GM18858 (cell line): ENCODE results near the gene NEBL.

ENCODE experiments used
- ATAC-seq: cut with Tn5 transposase; IDR thresholded peaks from one replicate; pipeline ENCODE4 v1.9.1; 2021; ENCODE audit not compliant: unreplicated experiment

Gene NEBL

DNA sequence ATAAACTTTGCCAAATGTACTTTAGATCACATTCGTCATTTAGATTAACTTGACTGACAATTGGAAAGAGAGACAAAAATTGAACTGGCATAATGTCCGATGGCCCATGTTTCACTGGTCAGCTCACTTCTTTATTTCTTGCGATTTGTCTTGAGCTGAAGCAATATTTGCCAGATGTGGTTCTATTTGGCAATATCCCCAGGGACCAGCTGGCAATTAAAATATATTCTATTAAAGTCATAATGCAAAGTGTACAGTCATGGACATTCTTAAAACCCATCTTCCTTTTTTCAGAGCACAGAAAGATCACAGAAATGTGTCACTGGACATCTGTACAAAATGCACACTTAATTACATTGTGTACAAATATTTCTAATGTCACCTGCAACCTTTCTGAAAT lies 26.3 kb downstream of the NEBL start:
- no peak for ATAC-seq

DNA sequence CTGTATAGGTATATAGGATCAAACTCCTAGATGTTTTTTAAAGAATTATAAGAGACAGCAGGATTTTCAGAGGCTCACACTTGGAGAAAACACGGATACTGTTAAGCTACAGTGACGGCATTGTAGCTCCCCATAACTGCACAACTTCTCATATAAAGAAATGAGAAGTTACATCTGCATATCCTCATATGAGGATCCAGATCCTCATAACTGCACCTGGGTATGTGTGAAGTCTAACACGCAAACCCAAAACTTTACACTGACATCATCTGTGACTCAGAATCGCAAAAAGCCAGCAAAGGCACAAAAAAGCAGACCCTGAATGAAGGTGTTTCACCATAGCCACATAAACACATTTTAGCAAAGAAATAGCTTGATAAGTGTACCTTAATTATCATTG lies 34.1 kb downstream of the NEBL start:
- no peak for ATAC-seq

DNA sequence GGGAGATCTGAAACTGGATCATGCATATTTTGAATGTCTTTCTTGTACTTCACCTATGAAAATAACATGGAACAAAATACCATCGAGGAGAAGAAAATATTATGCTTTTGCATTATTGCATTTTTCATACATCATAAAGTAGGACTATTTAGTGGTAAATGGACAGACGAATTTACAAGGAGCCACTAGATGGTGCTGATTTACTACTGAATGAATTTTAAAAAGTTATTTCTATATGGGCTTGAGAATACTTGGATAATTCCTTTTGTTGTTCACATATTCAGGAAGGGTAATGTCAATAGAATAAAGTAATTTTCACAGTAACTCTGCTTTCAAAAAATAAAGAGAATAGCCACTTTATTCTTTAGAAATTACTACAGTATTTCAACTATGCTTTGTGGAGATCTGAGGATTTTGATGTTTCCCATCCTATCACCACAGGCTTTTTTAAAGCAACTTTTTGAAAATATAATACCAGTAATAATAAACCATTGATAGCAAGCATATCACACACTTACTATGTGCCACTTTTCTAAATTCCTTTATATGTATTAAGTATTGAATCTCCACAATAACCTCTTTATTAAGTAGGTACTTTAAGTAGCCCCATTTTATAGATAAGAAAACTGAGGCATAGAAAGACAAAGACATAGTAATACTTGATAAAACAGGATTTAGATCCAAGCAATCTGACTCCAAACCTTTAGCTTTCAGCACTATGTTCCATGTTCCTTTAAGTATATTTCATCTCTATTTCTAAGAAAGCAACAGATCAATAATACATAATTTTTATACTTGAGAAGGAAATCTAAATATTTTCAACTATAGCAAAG lies 38.6 kb downstream of the NEBL start:
- no peak for ATAC-seq

DNA sequence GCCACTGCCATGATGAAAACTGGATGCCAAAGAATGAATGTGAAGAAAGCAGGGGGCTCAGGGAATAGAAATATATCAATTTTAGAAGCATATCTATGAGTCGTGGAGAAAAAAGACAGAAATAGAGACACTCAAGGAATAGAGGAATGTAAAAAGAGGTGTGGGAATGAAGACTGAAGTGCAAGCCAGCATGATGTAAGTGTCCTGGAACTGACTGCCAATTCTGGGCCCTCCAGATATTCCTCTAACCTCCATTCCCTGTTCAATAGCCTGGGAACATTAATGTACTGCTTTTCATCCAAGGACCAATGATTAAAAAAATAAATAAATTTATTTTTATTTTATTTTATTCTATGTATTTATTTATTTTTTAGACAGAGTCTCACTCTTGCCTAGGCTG lies 40.6 kb downstream of the NEBL start:
- ATAC-seq: no peak

DNA sequence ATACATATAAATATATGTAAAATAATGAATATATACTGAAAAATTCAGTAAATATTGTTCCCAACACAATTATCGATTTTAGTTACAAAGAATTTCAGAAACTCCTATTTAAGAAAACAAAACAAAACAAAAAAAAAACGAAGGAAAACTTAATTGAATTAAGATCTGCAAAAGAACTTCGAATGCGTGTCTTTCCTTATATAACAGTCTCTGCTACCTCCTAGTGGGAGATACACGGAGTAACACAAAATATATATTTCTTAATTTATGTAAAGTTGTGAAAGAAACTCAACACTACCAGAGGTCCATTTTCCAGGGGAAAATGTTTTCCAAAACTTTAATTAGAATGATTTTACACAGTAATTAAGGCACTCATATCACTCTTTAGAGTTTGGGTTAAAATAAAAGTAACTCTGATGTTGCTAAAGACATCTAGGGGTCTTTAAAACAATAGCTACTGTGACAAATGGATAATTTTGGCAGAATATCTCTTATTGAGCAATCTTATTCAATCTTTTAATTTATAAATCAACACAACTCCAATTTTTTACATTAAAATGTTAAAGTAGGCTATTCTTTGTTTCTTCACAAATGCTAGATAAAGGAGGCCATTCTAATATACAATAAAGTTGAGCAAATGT lies 41.6 kb downstream of the NEBL start:
- ATAC-seq: no peak

DNA sequence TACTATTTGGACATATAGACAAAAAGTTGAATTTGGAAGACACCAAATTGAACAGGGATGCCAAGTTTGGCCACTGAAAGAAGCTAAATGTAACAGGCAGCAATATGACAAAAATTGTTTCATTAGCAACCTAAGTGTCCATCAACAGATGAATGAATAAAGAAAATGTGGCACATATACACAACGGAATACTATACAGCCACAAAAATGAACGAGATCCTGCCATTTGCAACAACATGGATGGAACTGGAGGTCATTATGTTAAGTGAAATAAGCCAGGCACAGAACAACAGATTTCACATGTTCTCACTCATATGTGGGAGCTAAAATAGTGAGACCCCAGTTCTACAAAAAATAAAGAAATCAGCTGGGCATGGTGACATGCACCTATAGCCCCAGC lies 43.8 kb downstream of the NEBL start:
- ATAC-seq: no peak

DNA sequence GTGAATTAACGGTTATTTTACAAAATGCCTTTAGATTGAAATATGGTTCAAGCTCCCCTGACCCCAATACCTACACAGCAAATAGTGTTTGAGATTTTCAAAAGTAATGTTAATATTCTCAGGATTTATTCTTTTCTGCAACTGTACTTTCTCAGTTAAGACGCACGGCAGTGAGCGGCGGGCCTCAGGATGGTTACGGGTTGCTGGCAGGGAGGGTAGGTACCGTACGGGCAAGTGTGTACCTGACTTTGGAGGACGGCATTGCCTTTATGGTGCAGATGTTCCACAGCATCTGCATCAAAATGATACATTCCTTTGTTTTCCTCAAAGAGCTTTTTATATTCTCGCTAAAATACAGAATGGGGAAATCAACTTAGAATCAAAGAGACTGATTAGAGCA lies 44.8 kb downstream of the NEBL start:
- no peak for ATAC-seq

DNA sequence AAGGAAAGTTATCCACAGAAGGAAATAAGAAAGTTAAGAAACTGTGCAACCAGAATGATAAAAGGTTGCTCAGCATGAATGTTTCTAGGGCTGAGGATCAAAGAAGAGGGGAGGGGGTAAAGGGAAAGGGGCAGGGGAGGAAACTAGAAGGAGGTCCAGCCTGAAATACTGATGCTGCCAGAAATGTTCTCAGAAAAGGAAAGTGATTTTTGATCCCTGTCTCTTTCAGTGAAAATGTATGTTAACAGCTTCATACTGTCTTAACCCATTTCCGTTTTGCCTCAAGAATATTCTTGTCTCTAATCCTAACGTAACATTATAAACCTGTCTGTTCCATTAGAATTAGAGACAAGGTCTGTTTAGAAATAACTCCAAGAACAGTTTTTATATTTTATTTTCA lies 49.6 kb downstream of the NEBL start:
- no peak for ATAC-seq

DNA sequence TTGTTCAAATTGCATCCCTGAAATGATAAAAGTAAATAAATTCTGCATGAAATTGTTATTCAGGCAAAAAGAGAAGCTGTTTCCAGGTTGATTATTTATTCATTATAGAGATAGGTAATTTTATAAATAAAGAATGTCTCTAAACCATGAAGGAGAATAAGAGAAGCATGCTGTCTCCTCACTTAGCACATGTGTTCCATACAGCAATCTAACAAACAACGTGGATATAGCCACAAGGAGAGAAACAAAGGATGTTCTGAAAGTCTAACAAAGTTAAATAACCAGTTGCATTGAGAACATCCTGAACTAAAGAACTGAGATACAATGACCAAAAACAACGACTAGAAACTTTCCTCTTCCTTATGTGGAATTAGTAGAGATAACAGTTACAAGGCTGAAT lies 50.8 kb downstream of the NEBL start:
- no peak for ATAC-seq

DNA sequence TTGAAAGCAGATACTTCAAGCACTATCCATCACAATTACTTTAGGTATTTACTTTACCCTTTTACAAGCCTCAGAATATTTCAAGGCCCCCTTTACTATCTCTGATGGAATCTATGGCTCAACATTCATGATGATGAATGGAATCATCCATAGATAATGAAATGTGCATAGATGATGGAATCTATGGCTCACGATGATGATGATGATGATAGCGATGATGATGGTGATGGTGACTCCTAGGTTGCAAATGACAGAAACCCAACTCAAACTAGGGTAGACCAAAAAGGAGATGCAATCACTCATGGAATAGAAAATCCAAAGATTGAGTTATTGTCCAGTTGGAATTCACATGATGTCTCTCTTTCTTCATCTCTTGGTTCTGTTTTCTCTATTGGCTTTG lies 55.7 kb downstream of the NEBL start:
- no peak for ATAC-seq

DNA sequence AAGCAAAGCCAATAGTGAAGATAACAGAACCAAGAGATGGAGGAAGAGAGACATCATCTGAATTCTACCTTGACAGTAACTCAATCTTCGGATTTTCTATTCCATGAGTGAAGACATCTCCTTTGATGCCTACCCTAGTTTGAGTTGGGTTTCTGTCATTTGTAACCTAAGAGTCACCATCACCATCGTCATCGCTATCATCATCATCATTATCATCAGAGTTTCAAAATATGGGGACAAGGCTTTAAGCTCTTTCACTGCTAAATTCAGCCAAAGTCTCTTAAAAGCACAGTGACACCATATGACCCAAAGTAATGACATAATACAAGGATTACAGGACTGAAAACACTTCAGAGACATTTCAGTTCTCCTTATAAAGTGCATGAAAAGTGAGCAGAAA lies 57.2 kb downstream of the NEBL start:
- ATAC-seq: no peak

DNA sequence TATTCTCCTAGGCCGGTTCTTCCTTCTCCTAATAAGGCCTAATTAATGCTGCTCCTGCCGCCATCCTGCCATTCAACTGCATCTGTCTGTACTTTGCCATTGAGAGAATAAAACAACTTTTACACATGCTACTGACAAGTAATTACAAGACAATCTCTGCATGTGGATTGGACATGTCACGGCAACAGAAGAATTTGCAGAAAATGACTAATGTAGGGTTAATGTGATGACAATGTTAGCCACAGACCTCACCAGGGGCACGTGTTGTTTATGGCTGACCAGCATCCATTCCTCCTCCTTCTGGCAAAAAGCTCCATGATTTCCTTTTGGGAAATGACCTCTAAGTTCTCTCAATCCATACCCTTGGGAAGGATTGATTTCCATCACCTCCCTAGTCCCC lies 58.0 kb downstream of the NEBL start:
- no peak for ATAC-seq

DNA sequence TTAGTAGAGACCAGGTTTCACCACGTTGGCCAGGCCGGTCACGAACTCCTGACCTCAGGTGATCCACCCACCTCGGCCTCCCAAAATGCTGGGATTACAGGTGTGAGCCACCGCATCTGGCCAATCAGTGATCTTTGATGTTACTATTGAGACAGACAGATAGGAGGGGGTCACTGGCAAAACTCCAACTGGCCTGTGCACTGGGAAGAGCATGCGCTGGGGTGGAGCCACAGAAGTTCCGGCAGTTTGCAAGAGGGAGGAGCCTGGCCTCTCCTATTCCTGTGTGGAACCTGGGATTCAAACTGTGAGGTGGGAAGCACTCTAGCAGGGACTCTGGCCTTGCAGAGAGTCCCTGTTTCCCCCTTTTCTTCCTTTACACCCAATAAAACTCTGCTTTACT lies 60.7 kb downstream of the NEBL start:
- ATAC-seq: no peak

DNA sequence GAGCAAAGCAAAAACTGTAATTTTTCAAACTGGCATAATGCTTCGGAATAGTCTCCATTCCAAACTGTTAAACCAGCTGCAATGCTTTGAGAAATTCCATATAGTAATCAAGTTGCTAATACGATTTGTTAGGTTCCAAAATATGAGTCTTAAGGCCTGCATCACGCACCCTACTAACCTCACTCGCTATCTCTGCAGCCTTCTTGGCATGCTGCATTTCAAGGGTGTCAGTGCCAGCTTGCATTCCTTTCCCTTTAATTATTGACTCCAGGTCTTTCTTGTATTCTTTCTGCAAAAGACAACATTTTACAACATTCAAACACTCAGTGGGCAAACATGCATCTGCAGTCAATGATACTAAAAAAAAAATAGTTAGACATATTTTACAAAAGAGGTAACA lies 61.8 kb downstream of the NEBL start:
- ATAC-seq: no peak

DNA sequence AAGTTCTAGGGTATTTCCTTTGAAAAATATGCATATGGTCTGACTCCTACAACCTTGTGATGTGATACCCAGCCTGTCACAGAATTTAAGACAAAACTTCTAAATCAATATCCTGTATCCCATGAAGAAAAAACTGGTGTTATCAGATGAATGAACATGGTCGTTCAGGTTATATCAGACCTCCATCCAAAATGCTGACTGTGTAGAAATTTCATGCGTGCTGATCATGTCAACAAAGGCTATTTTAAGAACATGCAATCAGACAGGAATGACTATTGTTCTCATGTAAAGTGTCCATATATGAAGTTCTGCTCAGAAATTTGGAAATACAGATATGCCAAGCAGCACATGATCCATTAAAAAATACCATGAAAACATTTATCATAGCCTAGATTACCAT lies 62.3 kb downstream of the NEBL start:
- no peak for ATAC-seq

DNA sequence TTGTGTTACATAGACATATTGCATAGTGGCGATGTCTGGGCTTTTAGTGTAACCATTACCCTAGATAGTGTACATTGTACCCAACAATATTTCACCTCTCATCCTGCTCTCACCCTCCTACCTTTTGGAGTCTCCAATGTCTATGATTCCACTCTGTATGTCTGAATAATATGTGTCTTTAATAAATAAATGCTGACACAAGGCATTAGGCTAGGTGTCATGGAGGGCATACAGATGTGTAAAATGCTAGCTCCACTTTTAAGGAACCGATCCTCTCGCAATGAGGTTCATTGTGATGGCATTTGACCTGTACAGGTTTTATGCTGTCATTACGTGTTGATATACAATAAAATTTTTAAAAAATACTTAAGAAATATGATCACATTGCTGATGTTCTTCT lies 74.3 kb downstream of the NEBL start:
- ATAC-seq: no peak

DNA sequence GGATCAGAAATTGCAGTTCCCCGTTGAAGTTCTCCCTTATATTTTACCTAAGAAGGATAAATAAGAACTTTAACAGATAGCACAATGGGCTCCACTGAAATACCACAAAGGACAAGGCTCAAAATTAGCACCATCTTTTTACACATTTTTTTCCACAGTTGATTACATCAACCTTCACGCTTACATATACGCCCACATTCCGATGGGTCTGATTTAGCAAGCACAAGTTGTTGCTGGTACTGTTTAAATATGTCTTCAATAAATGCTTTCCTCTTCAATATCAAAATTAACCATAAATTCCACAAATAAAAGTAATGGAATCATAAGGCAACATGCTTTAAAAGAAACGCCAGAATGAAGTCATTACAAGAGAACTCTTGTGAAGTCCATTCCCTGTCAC lies 79.5 kb downstream of the NEBL start:
- ATAC-seq: no peak

DNA sequence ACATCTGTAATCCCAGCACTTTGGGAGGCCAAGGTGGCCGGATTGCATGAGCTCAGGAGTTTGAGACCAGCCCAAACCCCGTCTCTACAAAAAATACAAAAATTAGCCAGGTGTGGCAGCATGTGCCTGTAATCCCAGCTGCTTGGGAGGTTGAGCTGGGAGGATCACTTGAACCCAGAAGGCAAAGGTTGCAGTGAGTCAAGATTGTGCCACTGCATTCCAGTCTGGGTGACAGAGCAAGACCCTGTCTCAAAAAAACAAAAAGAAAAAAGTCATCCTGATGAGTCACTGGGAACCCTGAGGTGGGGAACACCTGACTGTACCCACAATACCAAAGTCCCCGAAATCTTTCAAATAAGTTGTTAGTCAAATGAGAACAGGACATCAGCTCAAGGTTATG lies 80.0 kb downstream of the NEBL start:
- no peak for ATAC-seq

DNA sequence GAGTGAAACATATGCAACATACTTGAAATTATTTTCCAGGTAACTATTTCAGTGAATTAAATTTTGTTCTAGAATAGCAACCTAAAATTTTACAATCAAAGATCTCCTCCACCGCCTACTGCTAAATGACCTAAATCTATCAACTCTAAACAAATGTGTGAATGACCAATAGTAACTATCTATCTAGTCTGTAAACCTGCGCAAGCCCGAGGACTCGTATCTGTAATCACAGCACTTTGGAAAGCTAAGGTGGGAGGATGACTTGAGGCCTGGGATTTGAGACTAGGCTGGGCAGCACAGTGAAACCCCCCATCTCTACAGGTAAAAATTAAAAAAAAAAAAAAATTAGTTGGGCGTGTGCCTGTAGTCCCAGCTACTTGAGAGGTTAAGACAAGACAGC lies 83.0 kb downstream of the NEBL start:
- ATAC-seq: no peak

DNA sequence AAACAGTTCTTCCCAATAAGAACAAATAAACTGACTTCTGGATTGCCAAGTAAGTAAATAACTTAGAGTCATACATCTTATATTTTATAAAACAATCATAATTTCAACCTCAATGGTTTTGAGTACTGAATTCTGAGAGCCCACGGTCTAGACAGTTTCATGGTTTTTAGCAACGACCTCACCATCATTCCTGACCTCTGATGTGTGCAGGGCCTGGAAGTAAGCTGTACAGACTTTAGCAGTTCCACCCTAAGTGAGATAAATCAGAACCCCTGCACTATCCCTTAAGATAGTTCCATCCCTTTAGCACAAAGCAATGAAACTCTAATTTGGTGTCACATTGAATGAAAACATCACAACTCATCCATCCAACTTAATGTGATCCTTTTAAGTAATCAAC lies 86.0 kb downstream of the NEBL start:
- ATAC-seq: no peak

DNA sequence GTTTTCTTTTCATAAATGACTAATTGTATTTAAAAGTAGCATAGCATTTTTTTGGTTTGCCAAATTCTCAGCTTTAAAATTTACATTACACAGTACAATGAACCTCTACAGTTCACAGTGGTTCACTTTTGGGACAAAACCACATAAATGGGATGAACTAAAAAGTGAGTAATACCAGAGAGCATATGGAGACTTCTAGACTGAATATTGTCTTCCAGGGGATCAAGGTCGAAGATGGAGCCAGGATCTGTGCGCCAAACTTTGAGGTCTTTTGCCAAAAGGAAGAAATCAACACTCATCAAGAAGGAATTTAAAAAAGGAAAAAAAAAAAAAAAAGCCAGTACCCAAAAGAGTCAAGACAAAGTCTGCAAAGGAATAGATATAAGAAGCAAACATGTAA lies 87.5 kb downstream of the NEBL start:
- no peak for ATAC-seq

DNA sequence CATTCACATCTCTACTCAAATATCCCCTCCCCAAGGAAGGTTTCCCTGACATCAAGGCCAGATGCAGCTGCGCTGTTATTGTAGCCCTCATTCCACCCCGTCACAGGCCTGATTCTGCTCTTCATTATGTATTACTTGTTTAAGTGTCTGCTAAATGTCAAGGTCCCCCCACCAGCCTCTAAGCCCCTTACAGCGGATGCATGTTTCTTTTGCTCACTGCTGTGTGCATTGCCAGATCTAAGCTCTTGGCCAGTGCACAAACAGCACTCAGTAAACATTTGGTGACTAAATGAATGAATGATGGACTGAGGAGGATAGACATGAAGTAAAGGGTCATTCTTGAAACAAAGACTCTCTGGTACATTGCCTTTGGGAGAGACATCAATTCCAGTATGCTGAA lies 90.6 kb downstream of the NEBL start:
- ATAC-seq: no peak

DNA sequence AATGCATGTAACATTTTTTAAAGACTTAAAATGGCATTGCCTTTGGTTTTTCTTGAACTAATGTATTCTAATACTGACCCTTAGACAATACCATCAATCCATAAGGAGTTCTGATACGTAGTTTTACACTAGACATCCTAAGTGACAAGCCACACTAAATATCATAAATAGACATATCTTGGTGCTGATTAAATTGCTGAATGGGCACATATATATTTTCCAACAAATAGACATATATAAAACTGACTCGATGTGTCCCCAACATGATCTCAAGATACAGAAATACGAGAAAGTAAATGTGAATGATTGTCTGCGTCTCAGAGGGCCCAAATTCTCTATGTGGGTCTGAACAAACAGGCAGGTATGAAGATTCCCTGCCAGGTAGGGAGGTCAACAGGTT lies 99.8 kb downstream of the NEBL start:
- ATAC-seq: no peak
